GM12864 (cell line): ENCODE measurements around the gene DENND1B.

Experiments
- DNase-seq: peaks from one replicate; pipeline ENCODE4 v3.0.0-alpha.2; 2011; ENCODE audit warnings: low read depth
- H3K4me3 ChIP-seq: 2 replicates; pipeline ENCODE4 v1.5.1; 2011; ENCODE audit warnings: mild to moderate bottlenecking, low read depth, low read length, control low read depth
- TF ChIP-seq, protein P1 (sequence below): IDR thresholded peaks from 2 replicates; pipeline ENCODE4 v1.5.1; 2011; ENCODE audit warnings: low read depth, mild to moderate bottlenecking, moderate library complexity, low read length, control low read depth, inconsistent platforms; ENCODE audit errors: missing control alignments

The DENND1B gene

DNA sequence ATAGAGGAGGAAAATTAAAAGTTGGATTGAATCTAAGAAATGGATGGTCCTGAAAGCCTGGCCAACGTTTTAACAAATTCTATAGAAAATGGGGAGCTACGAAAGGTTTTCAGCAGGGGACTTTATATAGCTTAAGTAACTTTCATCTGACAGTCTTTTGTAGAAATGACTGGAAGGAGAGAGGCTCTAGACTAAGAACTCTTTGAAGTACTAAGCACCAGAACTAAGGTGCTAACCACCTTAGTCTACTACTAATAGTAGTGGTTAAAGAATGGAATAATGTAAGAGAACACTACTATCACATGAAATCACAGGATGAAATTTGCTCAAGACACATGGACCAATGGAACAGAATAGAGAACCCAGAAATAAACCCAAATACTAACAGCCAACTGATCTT is 126.1 kb downstream of the DENND1B start:
- TF ChIP-seq, protein P1, sequence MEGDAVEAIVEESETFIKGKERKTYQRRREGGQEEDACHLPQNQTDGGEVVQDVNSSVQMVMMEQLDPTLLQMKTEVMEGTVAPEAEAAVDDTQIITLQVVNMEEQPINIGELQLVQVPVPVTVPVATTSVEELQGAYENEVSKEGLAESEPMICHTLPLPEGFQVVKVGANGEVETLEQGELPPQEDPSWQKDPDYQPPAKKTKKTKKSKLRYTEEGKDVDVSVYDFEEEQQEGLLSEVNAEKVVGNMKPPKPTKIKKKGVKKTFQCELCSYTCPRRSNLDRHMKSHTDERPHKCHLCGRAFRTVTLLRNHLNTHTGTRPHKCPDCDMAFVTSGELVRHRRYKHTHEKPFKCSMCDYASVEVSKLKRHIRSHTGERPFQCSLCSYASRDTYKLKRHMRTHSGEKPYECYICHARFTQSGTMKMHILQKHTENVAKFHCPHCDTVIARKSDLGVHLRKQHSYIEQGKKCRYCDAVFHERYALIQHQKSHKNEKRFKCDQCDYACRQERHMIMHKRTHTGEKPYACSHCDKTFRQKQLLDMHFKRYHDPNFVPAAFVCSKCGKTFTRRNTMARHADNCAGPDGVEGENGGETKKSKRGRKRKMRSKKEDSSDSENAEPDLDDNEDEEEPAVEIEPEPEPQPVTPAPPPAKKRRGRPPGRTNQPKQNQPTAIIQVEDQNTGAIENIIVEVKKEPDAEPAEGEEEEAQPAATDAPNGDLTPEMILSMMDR, result no peak
- no peak for DNase-seq
- H3K4me3 ChIP-seq, result no peak overlapping the region

DNA sequence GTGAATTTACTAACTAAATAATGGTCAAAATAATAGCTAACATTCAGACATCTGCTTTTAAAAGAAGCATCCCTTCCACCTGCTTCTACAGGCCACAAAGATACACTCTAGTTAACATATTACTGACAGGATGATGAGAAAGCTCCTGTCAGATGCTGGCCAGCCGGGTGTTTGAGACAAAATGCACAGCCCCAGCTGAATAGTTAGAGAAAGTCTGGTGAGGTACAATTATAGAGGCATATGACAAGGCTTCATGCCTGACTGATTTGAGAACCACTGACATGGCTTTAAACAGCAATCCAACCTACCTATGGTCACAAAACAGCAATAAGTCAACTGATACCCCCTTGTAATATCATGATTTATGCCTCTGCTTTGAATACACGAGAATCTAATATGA is 137.0 kb downstream of the DENND1B start:
- no peak overlapping the region for H3K4me3 ChIP-seq
- DNase-seq, result no peak
- TF ChIP-seq, protein P1, result no peak

DNA sequence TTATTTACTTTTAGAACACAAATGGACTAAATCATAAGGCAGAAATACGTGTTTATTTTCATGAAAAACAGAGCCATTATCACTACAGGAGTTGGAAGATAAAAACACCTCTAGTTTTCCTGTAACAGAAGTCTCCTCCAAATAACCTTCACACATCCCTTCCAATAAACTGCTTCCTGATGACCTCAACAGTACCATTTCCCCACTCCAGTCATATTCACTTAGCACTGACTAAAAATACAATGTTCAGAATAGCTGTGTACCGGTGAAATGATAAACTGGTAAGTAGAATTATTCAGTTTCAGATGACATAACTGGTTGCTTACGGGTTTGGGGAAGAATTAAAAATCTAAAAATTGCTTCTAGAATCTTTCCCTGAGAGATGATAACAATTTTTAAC is 137.9 kb downstream of the DENND1B start:
- no peak for DNase-seq
- no peak overlapping the region for H3K4me3 ChIP-seq
- TF ChIP-seq, protein P1, result no peak

DNA sequence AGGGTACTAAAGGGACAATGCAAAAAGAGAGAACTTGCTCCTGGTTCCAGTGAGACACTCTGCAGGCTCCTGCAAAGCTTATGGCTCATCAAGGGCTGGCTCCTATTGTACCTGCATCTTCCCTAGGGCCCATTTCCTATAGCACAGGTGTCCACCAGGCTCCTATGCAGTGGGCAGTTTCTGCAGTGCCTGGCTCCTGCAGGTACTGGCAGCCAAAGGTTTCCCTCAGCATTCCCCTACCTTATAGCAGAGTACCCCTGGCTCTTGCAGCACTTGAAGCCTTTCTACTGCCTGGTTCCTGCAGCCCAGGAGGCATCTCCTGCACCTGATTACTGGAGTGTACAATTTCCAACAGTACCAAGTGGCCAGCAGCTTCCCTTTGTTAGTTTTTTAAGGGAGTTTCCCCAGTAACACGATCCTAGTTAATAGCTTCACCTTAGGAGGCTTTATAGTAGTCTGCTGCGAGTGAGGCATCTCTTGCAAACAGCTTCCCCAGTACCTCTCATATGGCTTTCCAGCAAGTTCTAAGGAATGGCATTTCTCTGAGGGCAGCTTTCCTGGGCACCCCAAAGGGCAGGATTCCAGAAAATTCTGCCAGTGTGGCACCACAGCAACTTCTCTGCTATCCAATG is 141.7 kb downstream of the DENND1B start:
- TF ChIP-seq, protein P1, result no peak
- no peak overlapping the region for H3K4me3 ChIP-seq
- DNase-seq, result no peak

DNA sequence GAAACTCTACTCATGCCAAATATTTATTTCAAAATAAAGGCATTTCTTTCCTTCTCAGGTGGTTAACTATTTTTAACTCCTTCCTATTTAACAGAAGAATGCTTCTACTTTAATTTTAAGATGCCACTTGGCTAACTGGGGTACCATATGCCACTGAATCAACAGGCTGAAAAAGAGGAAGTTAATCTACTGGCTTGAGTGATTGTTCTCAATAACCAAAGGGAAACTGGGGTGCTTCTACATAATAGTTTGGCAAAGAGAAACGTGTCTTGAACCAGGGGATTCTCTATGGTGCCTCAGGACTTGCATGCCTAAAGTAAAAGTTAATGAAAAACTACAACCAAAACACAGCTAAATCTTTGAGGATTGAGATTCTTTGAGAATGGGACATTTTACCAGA is 142.6 kb downstream of the DENND1B start:
- DNase-seq, result no peak
- no peak overlapping the region for H3K4me3 ChIP-seq
- TF ChIP-seq, protein P1, result no peak

DNA sequence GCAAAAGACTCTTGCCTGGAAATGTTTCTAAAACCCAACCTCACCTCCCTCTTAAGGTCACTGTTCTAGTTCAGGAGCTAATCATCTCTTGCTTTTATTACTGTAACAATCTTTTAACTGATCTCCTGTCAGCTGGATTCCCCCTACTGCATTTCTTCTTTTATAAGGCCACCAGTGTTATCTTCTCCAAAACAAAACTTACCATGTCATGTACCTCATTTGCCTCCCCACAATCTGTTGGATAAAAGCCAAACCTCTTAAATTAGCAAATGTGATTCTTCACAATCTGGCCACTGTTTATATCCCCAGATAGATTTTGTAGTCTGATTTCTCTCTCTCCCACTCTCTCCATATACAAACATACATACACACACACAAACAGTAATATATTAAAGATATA is 143.3 kb downstream of the DENND1B start:
- no peak for DNase-seq
- TF ChIP-seq, protein P1, result no peak
- H3K4me3 ChIP-seq, result no peak overlapping the region

DNA sequence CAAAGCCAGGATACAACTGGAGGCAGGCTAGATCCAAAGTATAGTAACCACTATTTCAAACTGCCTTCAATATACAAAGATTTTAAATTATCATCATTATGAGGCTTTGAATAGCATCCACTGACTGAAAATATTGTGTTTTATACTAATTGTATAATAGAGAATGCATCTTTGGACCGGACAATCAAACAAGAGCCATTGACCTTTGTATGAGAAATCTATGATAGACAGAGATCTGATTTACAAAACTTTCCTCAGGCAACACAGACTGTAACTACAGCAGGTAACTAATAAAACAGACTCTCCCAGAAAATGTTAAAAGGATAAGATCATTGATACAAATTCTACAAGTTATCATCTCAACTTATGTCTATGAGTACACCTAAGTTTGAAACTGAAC is 152.9 kb downstream of the DENND1B start:
- H3K4me3 ChIP-seq, result no peak overlapping the region
- DNase-seq, result no peak
- TF ChIP-seq, protein P1, result no peak
